C1 segment of cervical spinal cord (tissue), 14 donors: Measurements from ENCODE around the gene CAMTA2.

ENCODE experiments used
- DNase-seq, 14 donors: peaks; one replicate each; lab custom pipeline; 2025; lab: John Stamatoyannopoulos, UW

CAMTA2 gene

DNA sequence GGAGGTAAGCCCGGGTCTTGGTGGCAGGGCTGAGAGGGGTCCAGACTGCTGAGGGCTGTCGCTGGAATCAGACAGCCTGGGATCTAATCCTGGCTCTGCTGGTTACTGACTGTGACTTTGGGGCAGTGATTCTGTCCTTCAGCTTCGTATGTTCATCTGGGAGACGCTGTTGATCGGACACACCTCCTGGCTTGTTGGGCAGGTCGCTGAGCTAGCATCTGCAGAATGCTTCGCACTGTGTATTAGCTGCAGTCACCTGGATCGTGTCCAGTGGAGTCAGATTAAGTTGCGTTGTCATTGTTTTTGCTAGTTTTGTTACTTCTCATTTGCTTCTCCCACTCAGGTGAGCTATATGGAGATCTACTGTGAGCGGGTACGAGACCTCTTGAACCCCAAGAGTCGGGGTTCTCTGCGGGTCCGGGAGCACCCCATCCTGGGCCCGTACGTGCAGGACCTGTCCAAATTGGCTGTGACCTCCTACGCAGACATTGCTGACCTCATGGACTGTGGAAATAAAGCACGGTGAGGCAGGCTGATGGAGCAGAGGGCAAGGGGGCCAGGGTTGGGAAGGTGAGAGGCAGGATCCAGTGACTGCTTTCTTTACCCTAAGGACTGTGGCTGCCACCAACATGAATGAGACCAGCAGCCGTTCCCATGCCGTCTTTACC is 14.8 kb upstream of the CAMTA2 start:
- DNase-seq = no peak

- DNase-seq = peak in 4 of 14 donors; percentile 5 to 40 (median 6)
Measured at GRCh38 chr17:5000237-5000639, 12.8 kb upstream of the CAMTA2 start.

DNA sequence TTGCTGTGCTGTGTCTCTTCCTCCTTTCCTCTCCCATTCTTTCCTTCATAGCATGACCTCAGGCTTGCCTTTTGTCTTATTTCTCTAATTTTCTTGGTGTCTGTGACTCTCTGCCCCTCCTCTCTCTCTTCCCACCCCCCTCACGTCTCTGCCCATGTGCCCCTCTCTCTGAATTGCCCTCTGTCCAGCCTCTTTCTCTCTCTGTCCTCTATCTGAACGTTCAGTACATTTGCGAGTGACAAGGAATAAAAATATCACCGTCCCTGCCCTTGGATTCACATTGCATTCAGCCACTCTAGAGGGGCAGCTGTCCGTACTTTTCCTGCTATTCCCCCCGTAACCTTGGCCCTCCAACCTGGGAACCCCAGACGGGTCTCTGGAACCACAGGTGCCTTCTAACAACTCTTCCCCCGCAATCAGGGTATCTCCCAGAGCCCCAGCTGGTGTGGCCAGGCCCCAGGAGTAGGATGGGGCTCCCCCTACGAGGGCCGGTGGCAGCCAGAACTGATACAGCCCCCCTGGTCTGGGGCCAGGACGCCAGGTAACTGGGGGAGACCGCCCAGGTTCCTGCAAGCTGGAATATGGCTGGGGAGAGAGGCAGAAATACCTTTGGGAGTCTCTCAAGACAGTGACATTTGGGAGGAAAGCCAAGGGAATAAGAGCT is 12.1 kb upstream of the CAMTA2 start:
- DNase-seq = peak in 1 of 14 donors; percentile 4

DNA sequence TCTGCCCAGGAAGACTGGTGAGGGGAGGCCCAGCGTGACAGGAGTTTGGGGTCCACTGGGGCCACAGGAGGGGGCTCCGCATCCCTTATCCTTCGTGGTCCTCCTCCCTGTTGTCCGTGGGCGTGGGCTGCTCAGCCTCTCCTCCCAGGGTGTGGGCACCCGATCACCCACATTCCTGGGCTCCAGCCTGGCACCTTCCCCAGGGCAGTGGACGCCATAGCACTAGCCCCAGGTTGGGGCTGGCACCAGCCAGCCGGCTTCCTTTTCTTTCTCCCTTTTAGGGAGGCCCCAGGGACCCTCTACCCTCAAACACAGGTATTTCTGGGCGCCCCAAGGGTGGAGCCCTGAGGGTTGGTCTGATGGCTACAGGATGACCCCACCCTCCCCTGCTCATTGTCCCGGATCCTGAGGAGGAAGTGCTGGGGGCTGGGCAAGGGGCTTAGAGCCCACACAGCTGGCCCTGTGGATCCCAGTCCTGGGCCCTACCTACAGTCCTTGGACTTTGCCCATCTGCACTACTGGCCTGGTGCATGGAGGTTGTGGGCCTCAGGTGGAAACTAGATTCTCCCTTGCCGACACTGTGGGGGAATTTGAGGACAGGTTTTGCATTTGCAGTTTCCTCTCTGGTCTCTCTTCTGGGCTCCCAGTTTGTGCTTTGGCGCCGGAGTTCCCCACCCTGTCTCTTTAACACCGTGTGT is 11.4 kb upstream of the CAMTA2 start:
- peak in 1 of 14 donors; percentile 38 for DNase-seq

DNA sequence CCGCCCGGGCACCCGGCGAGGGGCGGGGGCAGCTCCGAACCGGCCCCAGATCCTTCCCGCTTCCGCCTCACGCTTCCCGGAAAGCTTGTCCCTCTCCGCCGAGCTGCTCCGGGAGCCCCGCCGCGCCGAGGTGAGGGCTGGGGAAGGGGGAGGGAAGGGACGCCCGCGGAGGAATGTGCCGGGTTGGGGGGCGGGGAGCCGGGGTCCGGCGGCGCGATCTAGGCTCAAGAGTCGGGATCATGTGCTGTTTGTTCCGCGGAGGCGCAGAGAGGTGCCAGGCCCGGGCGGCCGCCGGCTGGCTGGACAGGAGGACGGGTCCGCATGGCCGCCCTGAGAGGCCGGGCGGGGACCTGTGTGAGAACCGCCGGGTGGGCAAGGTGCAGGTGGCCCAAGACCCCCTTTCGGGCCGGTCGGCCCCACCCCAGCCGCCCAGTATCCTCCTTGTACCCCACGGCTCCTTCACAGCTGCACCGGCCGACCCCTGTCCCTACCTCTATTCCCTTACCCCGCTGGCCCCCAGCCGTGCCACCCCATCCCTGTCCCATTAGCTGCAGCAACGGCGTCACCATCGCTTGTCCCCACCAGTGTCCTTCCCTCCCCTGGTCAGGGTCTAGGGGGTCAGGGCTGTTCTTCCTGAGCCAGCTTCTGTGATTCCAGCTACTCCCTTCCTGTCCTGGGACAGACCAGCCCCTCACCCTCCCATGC is 10.7 kb upstream of the CAMTA2 start:
- peak in 4 of 14 donors; percentile 12 to 75 (median 60) for DNase-seq

GRCh38 chr17:4997302-4998026 is 10.0 kb upstream of the CAMTA2 start, which contains the start of the genes INCA1 and KIF1C:
Gene INCA1 (minus strand): TSS chr17:4997522. CDS start chr17:4994437, 3,085 bp downstream.
Gene KIF1C (plus strand): TSS chr17:4997950. CDS start chr17:5000247, 2,297 bp downstream.
- DNase-seq = peak; percentile 41 to 97 (median 90)

- DNase-seq = no peak
Measured at GRCh38 chr17:4994081-4994595, 6.7 kb upstream of the CAMTA2 start.

GRCh38 chr17:4987767-4988567 is 492 bp upstream of the CAMTA2 start:
- DNase-seq = peak in 2 of 14 donors; percentile 37 to 51

- peak in 1 of 14 donors; percentile 73 for DNase-seq
Measured at GRCh38 chr17:4986403-4986802, 1.1 kb downstream of the CAMTA2 start.

- no peak for DNase-seq
Measured at GRCh38 chr17:4982305-4982704, 5.2 kb downstream of the CAMTA2 start.

GRCh38 chr17:4980644-4981216 is 6.7 kb downstream of the CAMTA2 start:
- DNase-seq = peak in 1 of 14 donors; percentile 2

DNA sequence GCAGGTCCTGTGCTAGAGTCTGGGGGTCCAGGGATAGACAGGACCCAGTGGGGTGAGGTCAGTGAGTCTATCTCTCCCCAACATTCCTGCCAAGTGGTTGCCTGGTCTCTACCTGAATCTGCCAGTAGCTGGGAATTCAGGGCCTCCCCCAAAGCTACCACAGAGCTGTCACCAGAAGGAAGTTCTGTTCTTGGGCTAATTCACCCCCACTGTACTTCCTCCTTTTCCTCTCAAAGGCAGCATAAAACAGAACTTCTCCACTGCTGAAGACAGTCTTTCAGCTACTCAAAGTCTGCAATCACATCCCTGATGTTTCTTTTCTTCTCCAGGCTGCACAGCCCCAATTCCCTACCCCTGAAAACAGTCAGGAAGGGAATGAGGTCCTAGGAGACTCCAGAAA is 8.7 kb downstream of the CAMTA2 start:
- DNase-seq = no peak

GRCh38 chr17:4974115-4974670 is 13.3 kb downstream of the CAMTA2 start:
- no peak for DNase-seq

DNA sequence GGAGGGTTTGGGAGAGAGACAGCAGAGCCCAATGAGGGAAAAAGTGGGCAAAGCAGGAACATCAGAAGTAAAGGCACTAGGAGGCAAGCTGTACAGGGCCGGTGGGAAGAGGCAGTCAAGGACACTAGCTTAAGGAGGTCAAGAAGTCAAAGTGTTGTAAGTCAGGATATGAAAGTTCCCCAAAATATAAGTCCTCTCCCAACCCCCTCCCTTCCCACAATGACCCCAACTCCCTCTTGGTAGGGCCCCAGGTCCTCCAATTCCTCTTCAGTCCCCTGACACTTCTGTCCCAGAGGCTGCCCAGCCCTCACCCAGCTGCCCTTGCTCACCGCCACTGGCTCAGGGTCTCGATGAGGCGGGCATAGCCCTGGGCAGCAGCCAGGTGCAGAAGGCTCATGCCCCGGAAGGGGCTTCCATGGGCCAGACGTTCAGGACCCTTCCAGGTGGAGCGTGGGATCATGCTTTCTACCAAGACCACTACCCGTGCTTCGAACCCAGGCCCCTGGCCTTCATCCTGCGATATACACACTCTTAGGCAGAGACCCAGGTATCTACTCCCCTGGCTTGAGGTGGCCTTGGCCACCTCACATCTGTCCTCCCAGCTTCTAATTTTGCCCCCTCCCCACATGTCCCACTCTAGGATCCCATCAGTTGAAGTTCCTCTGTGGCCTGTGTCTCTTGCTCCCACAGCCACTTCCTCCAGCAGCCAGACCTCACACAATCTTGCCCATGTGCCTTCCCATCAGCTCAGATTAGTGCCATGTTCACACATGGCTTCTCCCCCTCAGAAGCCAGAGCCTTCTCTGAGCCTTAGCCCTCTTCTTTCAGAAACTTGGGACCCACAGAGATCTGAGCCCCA is 14.0 kb downstream of the CAMTA2 start:
- DNase-seq = no peak

- DNase-seq = no peak
Measured at GRCh38 chr17:4972752-4973151, 14.7 kb downstream of the CAMTA2 start.

DNA sequence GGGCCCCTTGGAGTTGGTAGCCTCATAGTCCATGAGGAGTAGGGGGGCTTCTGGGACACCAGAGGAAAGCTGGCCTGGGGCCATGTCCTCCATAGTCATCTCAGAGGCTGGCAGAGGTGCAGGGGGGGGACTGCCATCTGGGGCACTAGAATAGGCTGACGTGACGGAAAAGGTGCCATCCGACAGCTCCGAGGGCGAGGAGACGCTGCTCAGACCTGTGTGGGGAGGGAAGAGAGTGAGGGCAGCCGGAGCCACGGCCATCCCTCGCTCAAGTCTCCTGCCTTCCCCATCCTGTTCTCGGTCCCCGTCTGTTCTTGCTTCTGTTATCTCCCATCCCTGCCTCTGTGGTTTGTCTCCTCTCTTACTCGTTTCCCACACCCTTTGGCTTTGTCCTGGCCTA is 15.2 kb downstream of the CAMTA2 start:
- DNase-seq = no peak

GRCh38 chr17:4971826-4972225 is 15.6 kb downstream of the CAMTA2 start:
- no peak for DNase-seq

DNA sequence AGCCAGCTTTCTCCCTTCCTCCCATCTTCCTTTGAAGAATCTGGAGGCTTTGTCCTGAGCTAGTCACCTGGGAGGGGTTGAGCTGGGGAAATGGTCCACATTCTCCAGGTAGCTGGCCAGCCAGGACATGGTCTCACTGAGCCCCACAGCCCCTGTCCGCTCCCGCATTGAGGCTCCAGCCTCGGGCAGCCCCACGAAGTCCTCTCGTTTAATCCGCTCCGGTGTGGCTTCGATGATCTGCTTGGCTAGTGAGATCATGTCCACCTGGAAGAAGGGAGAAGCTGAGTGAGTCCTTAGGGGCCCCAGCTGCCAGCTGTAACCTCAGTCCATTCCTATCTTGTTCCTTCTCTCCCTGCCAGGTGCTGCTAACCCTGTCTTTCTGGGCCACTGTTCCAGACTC is 17.2 kb downstream of the CAMTA2 start:
- no peak for DNase-seq
